HCT116 (cell line): ENCODE measurements around the gene MICAL3. TPM values are rescaled to one million over a fixed set of nuclear protein-coding genes. Genes with fewer than 3 reads are reported as not detected.

Source experiments
- ATAC-seq: fragments of 200-7000 bp; cut with Tn5 transposase; 2 replicates; pipeline ENCODE4 v1.9.1; 2020; ENCODE audit warnings: mild to moderate bottlenecking, moderate library complexity
- BruUV-seq: library from RNA; stranded (reverse); fragments of 400-500 nt; replicated peaks from 2 replicates; lab custom pipeline; 2021; lab: Mats Ljungman, UMichigan
- CTCF ChIA-PET: fragments of 300-600 bp; sonication (Branson Sonifier 250); formaldehyde crosslinking; loops from one replicate; lab custom pipeline; 2021; ENCODE audit warnings: antibody characterized with exemption; lab: Charles Lee
- POLR2A ChIA-PET: fragments of 300-600, 350-600 bp; sonication (Branson Sonifier 250); formaldehyde crosslinking; loops from one replicate; lab custom pipeline; 2021; ENCODE audit warnings: antibody characterized with exemption; lab: Charles Lee
- RAD21 ChIA-PET, 2 experiments: fragments of 300-600 bp; sonication (Branson Sonifier 250); formaldehyde crosslinking; loops; one replicate each; lab custom pipeline; 2023; ENCODE audit warnings: low total read pairs in 2 of 2; ENCODE audit not compliant: uncharacterized antibody in 2 of 2, unreplicated experiment in 2 of 2, low non-redundant PET in 1 of 2; lab: Charles Lee
- DNase-seq: peaks from one replicate; pipeline ENCODE4 v3.0.0-alpha.2; 2010; ENCODE audit warnings: low read depth, low spot score
- H2AFZ ChIP-seq: fragments of 200-600 bp; shearing (Covaris generic), sonication (generic); 2 replicates; pipeline ENCODE4 v1.6.1; 2017; ENCODE audit warnings: low read depth, mixed run types, mixed read lengths, antibody characterized with exemption, low read length; ENCODE audit not compliant: poor library complexity, severe bottlenecking
- H3K27ac ChIP-seq: 2 replicates; pipeline ENCODE4 v1.5.1; 2012; ENCODE audit warnings: low read depth, low read length
- H3K27me3 ChIP-seq: fragments of 200-600 bp; sonication (generic); 2 replicates; pipeline ENCODE4 v1.6.1; 2016; ENCODE audit warnings: mixed run types, low read length, mixed read lengths; ENCODE audit not compliant: insufficient read depth
- H3K36me3 ChIP-seq, 2 experiments: fragments of 200-500 bp in 1 of 2; fragments of 200-600 bp in 1 of 2; sonication (Bioruptor generic) in 1 of 2; sonication (generic) in 1 of 2; 2 replicates each; pipeline versions ENCODE4 v1.5.1 to v1.6.1; 2014 to 2016; ENCODE audit warnings: low read length in 2 of 2, inconsistent platforms in 1 of 2, mixed read lengths in 1 of 2, mixed run types in 1 of 2; ENCODE audit not compliant: insufficient read depth in 2 of 2, control insufficient read depth in 1 of 2
- H3K4me1 ChIP-seq, 2 experiments: fragments of 200-600 bp in 1 of 2; sonication (generic) in 1 of 2; 2 replicates each; pipeline versions ENCODE4 v1.5.1 to v1.6.1; 2012 to 2017; ENCODE audit warnings: low read length in 2 of 2, inconsistent platforms in 1 of 2, mild to moderate bottlenecking in 1 of 2, mixed read lengths in 1 of 2, mixed run types in 1 of 2, moderate library complexity in 1 of 2; ENCODE audit not compliant: insufficient read depth in 2 of 2, control insufficient read depth in 1 of 2
- H3K4me2 ChIP-seq: fragments of 200-600 bp; sonication (generic); 2 replicates; pipeline ENCODE4 v1.6.1; 2017; ENCODE audit warnings: mixed run types, low read length, mixed read lengths
- H3K4me3 ChIP-seq, 2 experiments: fragments of 200-600 bp in 1 of 2; sonication (generic) in 1 of 2; replicated peaks in 1 of 2; 2 replicates each; pipeline ENCODE4 v1.5.1; 2011 to 2016; ENCODE audit warnings: low read length in 2 of 2, control low read depth in 1 of 2, low read depth in 1 of 2, mild to moderate bottlenecking in 1 of 2, mixed read lengths in 1 of 2, mixed run types in 1 of 2
- H3K79me2 ChIP-seq: fragments of 200-600 bp; sonication (generic); 2 replicates; pipeline ENCODE4 v1.6.1; 2017; ENCODE audit warnings: mild to moderate bottlenecking, mixed run types, low read length, moderate library complexity, mixed read lengths; ENCODE audit not compliant: insufficient read depth
- H3K9ac ChIP-seq: fragments of 200-600 bp; sonication (generic); 2 replicates; pipeline ENCODE4 v1.6.1; 2016; ENCODE audit warnings: low read length, mixed read lengths
- H3K9me2 ChIP-seq: fragments of 200-600 bp; sonication (generic), shearing (Covaris generic); 2 replicates; pipeline ENCODE4 v1.6.1; 2017; ENCODE audit warnings: mixed run types, mild to moderate bottlenecking, moderate library complexity; ENCODE audit not compliant: insufficient read depth
- H3K9me3 ChIP-seq, 2 experiments: fragments of 200-500 bp in 1 of 2; fragments of 200-600 bp in 1 of 2; sonication (Bioruptor generic) in 1 of 2; sonication (generic) in 1 of 2; 2 replicates each; pipeline ENCODE4 v1.6.1; 2014 to 2017; ENCODE audit warnings: low read length in 2 of 2, mixed read lengths in 2 of 2, inconsistent platforms in 1 of 2, low read depth in 1 of 2, mild to moderate bottlenecking in 1 of 2, mixed run types in 1 of 2, moderate library complexity in 1 of 2; ENCODE audit not compliant: control insufficient read depth in 1 of 2, insufficient read depth in 1 of 2
- H4K20me1 ChIP-seq: fragments of 200-600 bp; sonication (generic), shearing (Covaris generic); 2 replicates; pipeline ENCODE4 v1.6.1; 2017; ENCODE audit warnings: mixed run types, mild to moderate bottlenecking, moderate library complexity; ENCODE audit not compliant: insufficient read depth
- ATF3 ChIP-seq: IDR thresholded peaks from 2 replicates; pipeline ENCODE4 v1.6.1; 2012
- CEBPB ChIP-seq: IDR thresholded peaks from 2 replicates; pipeline ENCODE4 v1.6.1; 2012; ENCODE audit warnings: low read depth
- EGR1 ChIP-seq: IDR thresholded peaks from 2 replicates; pipeline ENCODE4 v1.6.1; 2012; ENCODE audit warnings: low read depth
- ELF1 ChIP-seq: IDR thresholded peaks from 2 replicates; pipeline ENCODE4 v1.6.1; 2012; ENCODE audit warnings: low read depth, borderline replicate concordance
- EZH2phosphoT487 ChIP-seq: fragments of 200-600 bp; IDR thresholded peaks from 2 replicates; pipeline ENCODE4 v1.6.1; 2018; ENCODE audit warnings: antibody characterized with exemption, borderline replicate concordance
- MAX ChIP-seq: IDR thresholded peaks from 2 replicates; pipeline ENCODE4 v1.6.1; 2012
- RAD21 ChIP-seq: IDR thresholded peaks from 2 replicates; pipeline ENCODE4 v1.6.1; 2012; ENCODE audit warnings: low read depth, mild to moderate bottlenecking
- SP1 ChIP-seq: IDR thresholded peaks from 2 replicates; pipeline ENCODE4 v1.6.1; 2012; ENCODE audit warnings: low read depth
- SRF ChIP-seq: IDR thresholded peaks from 2 replicates; pipeline ENCODE4 v1.6.1; 2012; ENCODE audit warnings: low read depth
- ZFX ChIP-seq: fragments of 450-650 bp; IDR thresholded peaks from 2 replicates; pipeline ENCODE4 v1.6.1; 2017
- intact Hi-C: fragments of 100-400 bp; cut with micrococcal nuclease; formaldehyde crosslinking; loops from 2 replicates; pipeline ENCODE4 v1.10.0; 2022
- total RNA-seq: library from RNA; stranded (reverse); gene quantifications from one replicate; pipeline ENCODE4 v1.2.1, GENCODE V29; 2021; ENCODE audit not compliant: unreplicated experiment
- TF ChIP-seq, protein P1 (sequence below): IDR thresholded peaks from 2 replicates; pipeline ENCODE4 v1.6.1; 2011; ENCODE audit warnings: mild to moderate bottlenecking, low read length, moderate library complexity; ENCODE audit not compliant: insufficient replicate concordance; ENCODE audit errors: extremely low read depth

Gene MICAL3
- total RNA-seq, 1 experiment from 2014 or later, result 30.8 TPM

GRCh38 chr22:17919276-17920144 is 104.9 kb downstream of the MICAL3 start:
- BruUV-seq, result no TSS peak
- H3K9me2 ChIP-seq, result no peaks in the 10 kb centered on the region
- no peaks in the 10 kb centered on the region for H3K27me3 ChIP-seq
- H4K20me1 ChIP-seq, result peaks cover 11% of the 10 kb centered on the region
- H3K36me3 ChIP-seq, result no peaks in the 10 kb centered on the region
- ATAC-seq (no peak), DNase-seq (no peak)
- ChIA-PET RAD21 (no interaction called here), CTCF (interaction anchor here (1.8 kb wide), 1 partner anchor 157 kb away, joined by 4 read pairs; no protein-coding TSS in a partner anchor), POLR2A (no interaction called here)
- H3K4me3 ChIP-seq, result no peak overlapping the region
- TF ChIP-seq CEBPB (no peak), MAX (no peak), ZFX (no peak), SRF (no peak), SP1 (no peak), RAD21 (no peak), ELF1 (no peak), EZH2phosphoT487 (no peak)
- H3K4me2 ChIP-seq, result no peak overlapping the region
- no peak overlapping the region for H3K27ac ChIP-seq
- H3K9ac ChIP-seq, result no peak overlapping the region
- H3K4me1 ChIP-seq, result peaks cover 36 to 66% of the 10 kb centered on the region in 2 experiments
- intact Hi-C loops, result no loop called here
- no peak overlapping the region for H2AFZ ChIP-seq
- peaks cover 93% of the 10 kb centered on the region for H3K79me2 ChIP-seq
- H3K9me3 ChIP-seq, result no peaks in the 10 kb centered on the region

DNA sequence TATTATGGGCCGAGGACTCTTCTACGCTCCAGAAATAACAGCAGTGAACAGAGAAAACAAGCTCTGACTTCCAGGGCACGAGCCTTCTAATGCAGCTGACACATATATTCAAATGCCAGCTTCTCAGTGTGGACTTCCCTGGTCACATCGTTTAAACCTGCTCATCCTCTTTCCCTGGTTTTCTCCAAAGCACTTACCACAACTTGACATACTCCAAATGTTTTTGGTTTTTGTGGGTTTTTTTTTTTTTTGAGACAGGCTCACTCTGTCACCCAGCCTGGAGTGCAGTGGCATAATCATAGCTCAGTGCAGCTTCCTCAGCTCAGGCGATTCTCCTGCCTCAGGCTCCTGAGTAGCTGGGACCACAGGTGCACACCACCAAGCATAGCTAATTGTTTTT is 105.5 kb downstream of the MICAL3 start:
- intact Hi-C loops, result no loop called here
- ChIA-PET POLR2A (no interaction called here), RAD21 (no interaction called here), CTCF (no interaction called here)
- TF ChIP-seq ATF3 (no peak), MAX (no peak), EGR1 (no peak)
- TF ChIP-seq, protein P1, sequence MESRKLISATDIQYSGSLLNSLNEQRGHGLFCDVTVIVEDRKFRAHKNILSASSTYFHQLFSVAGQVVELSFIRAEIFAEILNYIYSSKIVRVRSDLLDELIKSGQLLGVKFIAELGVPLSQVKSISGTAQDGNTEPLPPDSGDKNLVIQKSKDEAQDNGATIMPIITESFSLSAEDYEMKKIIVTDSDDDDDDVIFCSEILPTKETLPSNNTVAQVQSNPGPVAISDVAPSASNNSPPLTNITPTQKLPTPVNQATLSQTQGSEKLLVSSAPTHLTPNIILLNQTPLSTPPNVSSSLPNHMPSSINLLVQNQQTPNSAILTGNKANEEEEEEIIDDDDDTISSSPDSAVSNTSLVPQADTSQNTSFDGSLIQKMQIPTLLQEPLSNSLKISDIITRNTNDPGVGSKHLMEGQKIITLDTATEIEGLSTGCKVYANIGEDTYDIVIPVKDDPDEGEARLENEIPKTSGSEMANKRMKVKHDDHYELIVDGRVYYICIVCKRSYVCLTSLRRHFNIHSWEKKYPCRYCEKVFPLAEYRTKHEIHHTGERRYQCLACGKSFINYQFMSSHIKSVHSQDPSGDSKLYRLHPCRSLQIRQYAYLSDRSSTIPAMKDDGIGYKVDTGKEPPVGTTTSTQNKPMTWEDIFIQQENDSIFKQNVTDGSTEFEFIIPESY, result no peak
- Histone ChIP-seq H3K27me3 (no peaks in the 10 kb centered on the region), H3K9me2 (no peaks in the 10 kb centered on the region), H3K4me2 (no peak overlapping the region), H3K79me2 (peaks cover 93% of the 10 kb centered on the region), H4K20me1 (peaks cover 11% of the 10 kb centered on the region), H3K27ac (no peak overlapping the region), H3K4me3 (no peak overlapping the region), H3K9me3 (no peaks in the 10 kb centered on the region), H3K4me1 (peaks cover 33 to 59% of the 10 kb centered on the region in 2 experiments), H2AFZ (no peak overlapping the region), H3K9ac (no peak overlapping the region), H3K36me3 (no peaks in the 10 kb centered on the region)
- BruUV-seq, result no TSS peak
- DNase-seq (no peak), ATAC-seq (no peak)
